GM21619 (cell line): ENCODE data around the gene HERPUD2.
"Not testable (repeated sequence)": the region's sequence is repeated elsewhere in the genome, so short reads cannot be mapped to it uniquely, and the experiment has no call there.

Source experiments
- ATAC-seq: cut with Tn5 transposase; IDR thresholded peaks from one replicate; pipeline ENCODE4 v1.9.1; 2021; ENCODE audit not compliant: unreplicated experiment

HERPUD2 gene

GRCh38 chr7:35685781-35686180 is 9.2 kb downstream of the HERPUD2 start:
- no peak for ATAC-seq

DNA sequence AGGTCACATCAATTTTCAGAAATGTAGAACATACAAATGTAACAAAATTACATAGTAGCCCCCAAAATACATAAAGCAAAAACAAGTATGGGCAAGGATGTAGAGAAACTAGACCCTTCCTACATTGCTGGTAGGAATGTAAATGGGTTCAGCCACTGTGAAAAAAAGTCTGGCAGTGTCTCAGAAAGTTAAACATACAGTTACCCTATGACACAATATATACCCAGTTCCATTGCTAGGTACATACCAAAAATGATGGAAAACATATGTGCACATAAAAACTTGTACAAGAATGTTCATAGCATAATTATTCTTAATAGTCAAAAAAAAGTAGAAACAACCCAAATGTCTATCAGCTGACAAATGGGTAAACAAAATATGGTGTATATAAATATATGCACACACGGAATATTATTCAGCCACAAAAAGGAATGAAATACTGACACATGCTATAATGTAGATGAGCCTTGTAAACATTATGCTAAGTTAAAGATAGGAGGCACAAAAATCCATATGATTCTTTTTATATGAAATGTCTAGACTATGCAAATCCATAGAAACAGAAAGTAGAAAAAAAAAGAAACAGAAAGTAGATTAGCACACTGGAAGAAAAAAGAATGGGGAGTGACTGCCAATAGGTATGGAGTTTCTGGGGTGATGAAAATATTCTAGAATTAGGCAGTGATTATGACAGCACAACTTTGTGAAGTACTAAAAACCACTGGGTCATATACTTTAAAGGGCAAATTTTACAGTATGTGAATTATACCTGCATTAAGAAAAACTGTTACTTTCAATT is 13.5 kb downstream of the HERPUD2 start:
- no peak for ATAC-seq

DNA sequence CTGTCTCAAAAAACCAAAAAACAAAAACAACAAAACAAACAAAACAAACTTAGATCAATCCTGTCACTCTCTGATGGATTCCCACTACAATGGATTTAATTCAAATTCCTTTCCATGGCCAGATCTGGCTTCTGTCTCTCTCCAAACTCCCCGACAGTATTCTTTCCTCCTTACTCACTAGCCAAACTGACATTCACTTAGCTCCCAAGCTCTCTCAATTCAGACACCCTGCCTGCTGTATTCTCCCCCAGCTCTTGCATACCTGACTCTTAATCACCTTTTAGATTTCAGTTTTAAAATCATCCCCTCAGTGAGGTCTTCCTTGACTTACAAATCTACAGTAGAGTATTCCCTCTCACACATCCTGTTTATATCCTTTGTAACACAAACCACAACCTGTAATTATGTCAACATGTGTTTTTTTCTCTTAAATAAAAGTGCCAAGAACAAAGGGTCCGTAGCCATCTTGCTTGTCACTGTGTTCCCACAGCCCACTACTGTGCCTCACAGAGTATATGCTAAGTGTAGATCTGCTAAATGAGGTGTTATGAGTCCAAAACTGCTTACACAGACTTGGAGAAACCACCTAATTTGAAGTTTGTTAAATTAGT is 14.4 kb downstream of the HERPUD2 start:
- no peak for ATAC-seq

GRCh38 chr7:35677582-35678356 is 17.2 kb downstream of the HERPUD2 start:
- ATAC-seq = no peak

GRCh38 chr7:35676211-35676610 is 18.7 kb downstream of the HERPUD2 start:
- ATAC-seq = no peak

DNA sequence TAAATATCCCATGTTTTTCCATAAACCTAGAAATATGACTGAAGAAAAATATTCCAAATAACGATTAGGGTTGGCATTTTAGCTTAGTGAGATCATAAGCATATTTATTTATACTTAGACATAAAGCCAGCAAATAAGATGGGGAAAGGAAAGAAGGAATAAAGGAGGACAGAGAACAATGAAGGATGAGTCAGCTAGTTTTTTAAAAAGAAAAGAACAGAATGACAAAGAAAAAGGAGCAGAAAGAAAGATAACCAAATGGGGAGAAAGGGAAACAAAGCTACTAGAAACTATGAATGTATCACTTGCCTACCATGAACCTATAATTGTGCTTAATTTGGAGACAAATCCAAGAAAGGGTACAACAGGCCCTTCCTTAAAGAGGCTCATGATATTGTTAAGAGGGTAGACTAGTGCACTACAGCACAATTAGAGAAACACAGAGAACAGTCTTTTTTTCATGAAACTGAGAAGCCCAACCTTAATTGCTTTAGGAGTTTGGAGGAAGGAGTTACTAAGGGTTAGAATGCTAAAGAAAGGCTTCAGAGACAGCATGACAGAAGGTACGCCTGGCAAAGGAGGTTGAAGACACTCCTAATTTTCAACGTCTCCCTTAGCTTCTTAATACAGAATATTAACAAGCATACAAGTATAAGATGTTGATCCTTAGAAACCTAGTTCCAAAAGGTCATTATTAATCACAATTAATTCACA is 23.9 kb downstream of the HERPUD2 start:
- ATAC-seq = no peak

DNA sequence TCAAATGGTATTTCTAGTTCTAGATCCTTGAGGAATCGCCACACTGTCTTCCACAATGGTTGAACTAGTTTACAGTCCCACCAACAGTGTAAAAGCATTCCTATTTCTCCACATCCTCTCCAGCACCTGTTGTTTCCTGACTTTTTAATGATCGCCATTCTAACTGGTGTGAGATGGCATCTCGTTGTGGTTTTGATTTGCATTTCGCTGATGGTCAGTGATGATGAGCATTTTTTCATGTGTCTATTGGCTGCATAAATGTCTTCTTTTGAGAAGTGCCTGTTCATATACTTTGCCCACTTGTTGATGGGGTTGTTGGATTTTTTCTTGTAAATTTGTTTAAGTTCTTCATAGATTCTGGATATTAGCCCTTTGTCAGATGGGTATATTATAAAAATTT is 34.5 kb downstream of the HERPUD2 start:
- ATAC-seq = not testable (repeated sequence)

- peak; percentile 74 for ATAC-seq
Observed at GRCh38 chr7:35658606-35659201, 36.2 kb downstream of the HERPUD2 start.

DNA sequence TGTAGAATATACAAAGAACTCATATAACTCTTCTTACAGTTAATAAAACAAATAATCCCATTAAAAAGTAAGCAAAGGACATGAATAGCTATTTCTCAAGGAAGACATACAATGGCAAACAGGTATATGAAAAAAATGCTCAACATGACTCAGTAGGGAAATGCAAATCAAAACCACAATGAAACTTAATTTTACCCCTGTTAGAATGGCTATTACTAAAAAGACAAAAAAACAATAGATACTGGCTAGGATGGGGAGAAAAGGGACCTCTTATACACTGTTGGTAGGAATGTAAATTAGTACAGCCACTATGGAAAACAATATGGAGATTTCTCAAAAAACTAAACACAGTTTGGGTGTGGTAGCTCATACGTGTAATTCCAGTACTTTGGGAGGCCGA is 37.8 kb downstream of the HERPUD2 start:
- no peak for ATAC-seq

- ATAC-seq = not testable (repeated sequence)
Observed at GRCh38 chr7:35654558-35654957, 40.4 kb downstream of the HERPUD2 start.

GRCh38 chr7:35652124-35652523 is 42.8 kb downstream of the HERPUD2 start:
- no peak for ATAC-seq

GRCh38 chr7:35650751-35651150 is 44.2 kb downstream of the HERPUD2 start:
- no peak for ATAC-seq

- no peak for ATAC-seq
Observed at GRCh38 chr7:35649711-35650110, 45.2 kb downstream of the HERPUD2 start.

DNA sequence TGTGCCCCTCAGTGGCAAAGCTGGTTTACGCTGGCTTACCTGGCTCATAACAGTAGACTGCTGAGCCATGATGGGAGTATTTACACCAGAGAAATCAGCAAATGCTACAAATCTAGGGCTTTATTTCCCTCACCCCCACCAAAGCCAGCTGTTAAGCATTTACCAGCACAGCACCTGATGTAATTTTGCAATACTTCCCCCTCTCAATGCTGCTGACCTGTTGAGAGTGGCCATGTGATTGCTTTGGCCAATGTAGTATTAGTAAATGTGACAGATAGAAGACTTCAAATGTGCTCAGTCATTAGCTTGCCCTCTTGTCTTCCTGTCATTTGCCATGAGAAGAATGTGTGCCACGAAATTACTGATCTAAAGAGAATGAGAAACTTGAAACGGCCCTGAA is 46.6 kb downstream of the HERPUD2 start:
- no peak for ATAC-seq

- ATAC-seq = no peak
Observed at GRCh38 chr7:35647171-35647574, 47.8 kb downstream of the HERPUD2 start.

DNA sequence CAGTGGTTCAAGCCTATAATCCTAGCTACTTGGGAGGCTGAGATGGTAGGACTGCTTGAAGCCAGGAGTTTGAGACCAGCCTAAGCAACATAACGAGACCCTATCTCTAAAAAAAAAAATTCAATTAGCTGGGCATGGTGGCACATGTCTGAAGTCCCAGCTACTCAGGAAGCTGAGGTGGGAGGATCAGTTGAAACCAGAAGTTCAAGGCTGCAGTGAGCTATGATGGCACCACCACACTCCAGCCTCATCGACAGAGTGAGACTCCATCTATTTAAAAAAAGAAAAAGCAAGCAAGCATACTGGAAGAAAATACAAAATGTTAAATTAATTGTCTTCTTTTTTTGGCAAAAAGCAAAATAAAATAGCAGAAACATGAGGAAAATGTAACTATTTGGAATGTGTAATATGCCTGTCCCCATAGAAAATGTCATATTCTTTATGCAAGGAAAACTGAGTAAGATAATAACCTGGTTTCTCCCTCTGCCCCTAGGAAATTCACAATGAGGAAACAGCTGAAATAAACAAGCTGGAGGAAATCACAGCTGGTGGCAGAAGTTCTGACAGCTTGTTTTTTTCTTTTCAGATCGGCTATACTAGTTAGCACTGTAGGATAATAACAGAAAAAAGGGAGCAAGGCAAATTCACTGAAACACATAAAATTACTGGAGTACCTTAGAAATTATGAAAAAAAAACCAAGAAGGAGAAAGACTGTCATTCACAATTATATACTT is 48.5 kb downstream of the HERPUD2 start:
- ATAC-seq = no peak

GRCh38 chr7:35645691-35646090 is 49.2 kb downstream of the HERPUD2 start:
- ATAC-seq = no peak

DNA sequence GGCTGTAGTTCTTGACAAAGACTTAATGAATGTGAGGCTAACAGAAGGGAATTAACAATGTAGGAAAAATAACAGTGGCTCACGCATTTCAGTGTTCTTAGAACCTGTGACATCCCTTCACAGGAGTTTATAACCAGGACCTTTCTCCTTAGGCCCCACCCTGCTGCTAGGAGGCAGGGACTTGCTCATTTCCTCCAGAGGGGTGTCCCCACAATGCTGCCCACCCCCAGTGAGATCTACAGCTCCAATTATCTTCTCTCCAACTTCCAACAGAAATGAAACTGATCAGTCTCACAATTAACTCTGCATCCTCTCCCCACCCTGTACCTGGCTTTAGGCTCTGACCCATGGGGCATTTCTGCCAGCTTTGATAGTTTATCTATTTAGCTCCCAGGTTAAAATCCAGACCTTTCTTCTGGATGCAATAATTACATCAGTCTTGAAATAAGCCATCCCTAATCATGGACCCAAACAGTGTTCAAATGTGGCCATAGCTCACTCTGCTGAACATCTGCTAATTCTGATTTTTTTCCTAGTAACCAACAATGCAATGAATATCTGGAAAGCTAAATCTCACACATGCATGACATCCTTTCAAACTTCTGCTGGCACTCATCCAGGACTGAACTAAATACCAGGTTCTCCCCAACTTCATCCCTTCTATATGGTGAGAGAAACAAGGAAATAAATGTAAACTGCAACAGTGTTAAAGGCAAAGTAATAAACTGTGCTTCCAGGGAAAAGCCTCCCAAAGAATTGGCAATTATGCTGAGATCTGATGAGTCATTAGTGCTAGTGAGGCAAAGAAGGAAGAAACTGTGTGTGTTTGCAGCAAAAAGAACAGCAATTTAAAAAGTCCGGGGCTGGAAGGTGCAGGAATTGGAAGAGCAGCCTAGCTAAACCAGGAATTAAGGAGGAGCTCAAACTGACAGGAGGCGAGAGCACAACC is 64.6 kb downstream of the HERPUD2 start:
- ATAC-seq = no peak
